Hematopoietic multipotent progenitor cell (in vitro differentiated cells): ENCODE results near the gene LENG8. TPM values are rescaled to one million over a fixed set of nuclear protein-coding genes. Genes with fewer than 3 reads are reported as not detected.
A peak's percentile ranks its signal among the peaks of the same experiment; 100 is the strongest.

Experiments used
- DNase-seq, 3 donors: peaks; one replicate each; pipeline ENCODE4 v3.0.0-alpha.2; 2011 to 2015; ENCODE audit warnings: low read depth in 2 of 3, low spot score in 2 of 3
- total RNA-seq: library from RNA; depleted of rRNA; stranded (reverse); fragments of >200 nt; gene quantifications from one replicate; pipeline ENCODE4 v1.2.3, GENCODE V29; 2012

The LENG8 gene
- 170 TPM for total RNA-seq

GRCh38 chr19:54448774-54449700, at the start of gene LENG8:
TSS of gene LENG8 (plus strand) at chr19:54449199. CDS start at chr19:54451345, 2,146 bp downstream.
- DNase-seq: peak; percentile 98 to 99 (median 98)

GRCh38 chr19:54400913-54401312, 48.1 kb upstream of the LENG8 start:
- DNase-seq: no peak

- DNase-seq: no peak
Observed at GRCh38 chr19:54403054-54403453, 45.9 kb upstream of the LENG8 start.

- no peak for DNase-seq
Observed at GRCh38 chr19:54405628-54406027, 43.4 kb upstream of the LENG8 start.

GRCh38 chr19:54407780-54408179, 41.2 kb upstream of the LENG8 start:
- no peak for DNase-seq

GRCh38 chr19:54408456-54409026, 40.5 kb upstream of the LENG8 start:
- DNase-seq: no peak

- no peak for DNase-seq
Observed at GRCh38 chr19:54411033-54411432, 38.0 kb upstream of the LENG8 start.

- no peak for DNase-seq
Observed at GRCh38 chr19:54412877-54413276, 36.1 kb upstream of the LENG8 start.

- DNase-seq: no peak
Observed at GRCh38 chr19:54414156-54414555, 34.8 kb upstream of the LENG8 start.

- peak in 2 of 3 donors; percentile 33 to 34 for DNase-seq
Observed at GRCh38 chr19:54415208-54415900, 33.6 kb upstream of the LENG8 start, which contains the start of gene TTYH1. TSS of gene TTYH1 (plus strand) at chr19:54415464. CDS start at chr19:54415553, 89 bp downstream.

- DNase-seq: no peak
Observed at GRCh38 chr19:54415901-54416673, 32.9 kb upstream of the LENG8 start.

- DNase-seq: no peak
Observed at GRCh38 chr19:54416695-54417491, 32.1 kb upstream of the LENG8 start.

- DNase-seq: peak in 2 of 3 donors; percentile 66 to 71
Observed at GRCh38 chr19:54418030-54418929, 30.7 kb upstream of the LENG8 start.

GRCh38 chr19:54418930-54419800, 29.8 kb upstream of the LENG8 start:
- no peak for DNase-seq

GRCh38 chr19:54420068-54420382, 29.0 kb upstream of the LENG8 start:
- DNase-seq: no peak

GRCh38 chr19:54420383-54421168, 28.4 kb upstream of the LENG8 start:
- no peak for DNase-seq

GRCh38 chr19:54421169-54421516, 27.9 kb upstream of the LENG8 start:
- DNase-seq: no peak
